ENCODE data around the gene CNTN5.

CNTN5 gene

GRCh38 chr11:99343117-99343516, 322.4 kb downstream of the CNTN5 start:
- TF ChIP-seq, protein P1, sequence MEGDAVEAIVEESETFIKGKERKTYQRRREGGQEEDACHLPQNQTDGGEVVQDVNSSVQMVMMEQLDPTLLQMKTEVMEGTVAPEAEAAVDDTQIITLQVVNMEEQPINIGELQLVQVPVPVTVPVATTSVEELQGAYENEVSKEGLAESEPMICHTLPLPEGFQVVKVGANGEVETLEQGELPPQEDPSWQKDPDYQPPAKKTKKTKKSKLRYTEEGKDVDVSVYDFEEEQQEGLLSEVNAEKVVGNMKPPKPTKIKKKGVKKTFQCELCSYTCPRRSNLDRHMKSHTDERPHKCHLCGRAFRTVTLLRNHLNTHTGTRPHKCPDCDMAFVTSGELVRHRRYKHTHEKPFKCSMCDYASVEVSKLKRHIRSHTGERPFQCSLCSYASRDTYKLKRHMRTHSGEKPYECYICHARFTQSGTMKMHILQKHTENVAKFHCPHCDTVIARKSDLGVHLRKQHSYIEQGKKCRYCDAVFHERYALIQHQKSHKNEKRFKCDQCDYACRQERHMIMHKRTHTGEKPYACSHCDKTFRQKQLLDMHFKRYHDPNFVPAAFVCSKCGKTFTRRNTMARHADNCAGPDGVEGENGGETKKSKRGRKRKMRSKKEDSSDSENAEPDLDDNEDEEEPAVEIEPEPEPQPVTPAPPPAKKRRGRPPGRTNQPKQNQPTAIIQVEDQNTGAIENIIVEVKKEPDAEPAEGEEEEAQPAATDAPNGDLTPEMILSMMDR (conservative IDR thresholded peaks at IDR 0.05) = no peak
- no peak overlapping the region for H3K27ac ChIP-seq

DNA sequence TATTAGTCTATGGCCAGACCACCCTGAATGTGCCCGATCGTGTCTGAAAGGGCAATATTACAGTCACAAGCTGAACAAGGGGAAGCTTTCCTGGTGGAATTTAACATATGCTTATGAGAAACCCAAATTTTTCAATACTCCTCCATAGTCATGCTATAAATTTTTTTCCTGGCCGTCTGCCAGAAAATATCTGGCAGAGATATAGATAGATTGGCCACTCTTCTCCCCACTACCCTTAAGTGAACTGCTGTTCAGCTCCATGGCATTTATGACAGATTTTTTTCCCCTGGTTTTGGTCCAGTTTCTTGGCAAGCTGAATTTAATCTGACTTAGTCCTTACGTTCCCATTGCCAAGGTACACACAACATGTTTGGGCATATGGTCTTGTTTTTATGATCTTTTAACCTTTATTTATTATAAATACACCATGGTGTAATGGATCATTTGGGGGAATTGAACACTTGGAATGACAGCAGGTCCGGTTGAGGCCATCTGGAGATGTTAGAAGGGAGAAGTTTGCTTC, 328.5 kb downstream of the CNTN5 start:
- H3K27ac ChIP-seq = no peak overlapping the region
- TF ChIP-seq, protein P1 (conservative IDR thresholded peaks at IDR 0.05) = no peak

DNA sequence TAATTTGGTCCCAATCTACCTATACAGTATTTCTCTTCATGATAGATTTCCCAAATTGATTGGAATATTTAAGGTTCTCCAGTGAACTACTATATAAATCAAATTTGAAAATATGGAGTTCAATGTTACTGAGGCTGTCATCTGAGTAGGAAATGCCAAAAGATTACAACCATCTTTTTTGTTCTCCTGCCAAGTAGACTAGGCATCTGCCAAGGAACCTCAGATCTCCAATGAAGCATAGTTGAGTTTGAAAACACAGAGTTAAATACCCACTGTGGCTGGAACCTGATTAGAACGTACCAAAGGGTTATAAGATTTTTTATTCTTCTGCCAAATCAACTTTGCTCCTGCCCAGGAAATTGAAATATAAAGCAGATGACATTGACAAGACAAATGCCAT, 330.9 kb downstream of the CNTN5 start:
- TF ChIP-seq, protein P1 (conservative IDR thresholded peaks at IDR 0.05) = no peak
- no peak overlapping the region for H3K27ac ChIP-seq

DNA sequence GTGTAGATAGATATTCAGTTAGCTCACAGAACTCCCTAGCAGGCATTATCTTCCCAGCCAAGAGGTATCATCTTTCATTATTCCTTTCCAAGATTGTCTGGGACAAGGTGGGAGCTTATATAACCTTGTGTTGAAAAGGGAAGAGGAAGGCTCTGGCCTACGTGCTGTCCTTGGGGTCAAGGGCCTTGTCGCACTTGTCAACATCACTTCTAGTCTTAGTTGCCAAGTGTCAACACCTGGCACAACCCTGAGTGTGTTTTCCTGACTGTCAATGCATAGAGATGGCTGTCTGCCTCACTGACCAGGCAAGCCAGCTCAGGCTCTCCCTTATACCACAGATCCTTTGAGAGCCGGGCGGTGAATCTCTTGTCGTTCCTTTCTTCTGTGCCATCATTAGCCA, 331.9 kb downstream of the CNTN5 start:
- H3K27ac ChIP-seq = no peak overlapping the region
- TF ChIP-seq, protein P1 (conservative IDR thresholded peaks at IDR 0.05) = no peak

- no peak overlapping the region for H3K27ac ChIP-seq
- TF ChIP-seq, protein P1 (conservative IDR thresholded peaks at IDR 0.05) = no peak
These were observed 345.8 kb downstream of the CNTN5 start for GRCh38 chr11:99366546-99366945.

DNA sequence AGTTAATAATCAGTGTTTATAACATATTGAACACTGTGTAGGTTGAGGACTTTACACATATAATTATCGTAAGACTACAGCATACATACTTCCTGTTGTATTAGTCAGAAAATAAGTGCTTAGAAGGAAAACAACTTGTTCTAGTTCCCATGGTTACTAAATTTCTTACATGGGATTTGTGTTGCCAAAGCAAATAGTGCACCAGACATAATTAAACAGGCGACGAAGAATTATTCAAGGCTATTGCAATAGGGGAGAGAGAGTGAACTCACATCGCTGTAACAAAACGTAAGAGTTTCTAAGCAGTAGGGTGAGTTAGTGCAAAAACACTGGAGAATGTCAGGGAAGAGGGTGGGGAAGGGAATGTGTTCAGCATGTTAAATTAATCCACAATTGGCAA, 347.8 kb downstream of the CNTN5 start:
- no peak overlapping the region for H3K27ac ChIP-seq
- TF ChIP-seq, protein P1 (conservative IDR thresholded peaks at IDR 0.05) = no peak

GRCh38 chr11:99370549-99371216, 349.9 kb downstream of the CNTN5 start:
- TF ChIP-seq, protein P1 (conservative IDR thresholded peaks at IDR 0.05) = no peak
- H3K27ac ChIP-seq = no peak overlapping the region

Measured in VCaP (cell line).